Thyroid gland (tissue), 4 donors: ENCODE measurements around the gene AKAP6.

Source experiments
- POLR2A ChIP-seq, 2 donors: fragments of 450-650 bp; IDR thresholded peaks; one replicate each; pipeline ENCODE4 v1.6.1; 2017; ENCODE audit warnings: antibody characterized with exemption in 2 of 2, mild to moderate bottlenecking in 2 of 2, moderate library complexity in 1 of 2
- TF ChIP-seq, protein P1 (sequence below), 6 experiments: fragments of 200-600 bp in 3 of 6; fragments of 450-650 bp in 3 of 6; sonication (generic) in 3 of 6; IDR thresholded peaks; one replicate each; pipeline ENCODE4 v1.5.1; 2016 to 2019; ENCODE audit warnings: antibody characterized with exemption in 6 of 6, mild to moderate bottlenecking in 2 of 6, inconsistent platforms in 1 of 6, moderate library complexity in 1 of 6

DNA sequence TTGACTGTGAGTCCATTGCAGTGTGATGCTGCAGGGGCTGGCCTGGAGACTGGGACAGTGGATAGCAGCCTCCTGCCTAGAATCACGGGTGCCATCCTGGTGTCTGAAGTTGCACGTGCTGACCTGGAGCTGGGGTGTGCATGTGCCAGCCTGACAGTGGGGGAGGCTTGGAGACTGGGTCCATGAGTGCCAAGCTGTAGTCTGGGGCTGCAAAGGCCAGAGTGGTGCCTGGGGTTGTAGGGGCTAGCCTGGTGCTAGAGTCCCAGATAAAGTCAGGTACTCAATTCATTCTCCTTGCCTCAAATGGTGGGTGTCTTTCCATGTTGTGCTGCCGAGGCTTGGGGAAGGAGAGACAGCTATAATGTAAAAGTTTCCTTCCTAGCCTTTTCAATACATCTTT lies 427.7 kb downstream of the AKAP6 start:
- TF ChIP-seq POLR2A (IDR thresholded peaks at IDR 0.05) = no peak
- TF ChIP-seq, protein P1, sequence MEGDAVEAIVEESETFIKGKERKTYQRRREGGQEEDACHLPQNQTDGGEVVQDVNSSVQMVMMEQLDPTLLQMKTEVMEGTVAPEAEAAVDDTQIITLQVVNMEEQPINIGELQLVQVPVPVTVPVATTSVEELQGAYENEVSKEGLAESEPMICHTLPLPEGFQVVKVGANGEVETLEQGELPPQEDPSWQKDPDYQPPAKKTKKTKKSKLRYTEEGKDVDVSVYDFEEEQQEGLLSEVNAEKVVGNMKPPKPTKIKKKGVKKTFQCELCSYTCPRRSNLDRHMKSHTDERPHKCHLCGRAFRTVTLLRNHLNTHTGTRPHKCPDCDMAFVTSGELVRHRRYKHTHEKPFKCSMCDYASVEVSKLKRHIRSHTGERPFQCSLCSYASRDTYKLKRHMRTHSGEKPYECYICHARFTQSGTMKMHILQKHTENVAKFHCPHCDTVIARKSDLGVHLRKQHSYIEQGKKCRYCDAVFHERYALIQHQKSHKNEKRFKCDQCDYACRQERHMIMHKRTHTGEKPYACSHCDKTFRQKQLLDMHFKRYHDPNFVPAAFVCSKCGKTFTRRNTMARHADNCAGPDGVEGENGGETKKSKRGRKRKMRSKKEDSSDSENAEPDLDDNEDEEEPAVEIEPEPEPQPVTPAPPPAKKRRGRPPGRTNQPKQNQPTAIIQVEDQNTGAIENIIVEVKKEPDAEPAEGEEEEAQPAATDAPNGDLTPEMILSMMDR (IDR thresholded peaks at IDR 0.05) = no peak
